ENCODE results near the gene COPB1. TPM values are rescaled to one million over a fixed set of nuclear protein-coding genes. Genes with fewer than 3 reads are reported as not detected.
A peak's percentile ranks its signal among the peaks of the same experiment; 100 is the strongest.

The COPB1 gene
- total and polyA plus RNA-seq, 9 of the 15 experiments (the other 6 are each of a cell fraction or from before 2014, with no cell fraction given), result 64.7 to 188 (median 91.6) TPM

- TF ChIP-seq MGA (IDR thresholded peaks at IDR 0.05) (peak; percentile 94), ZNF830 (CRISPR knock-in tag; IDR thresholded peaks at IDR 0.05) (peak; percentile 40; the same call in 1 of the 2 replicates), THRAP3 (IDR thresholded peaks at IDR 0.05; ENCODE audit: borderline replicate concordance) (no peak), XRCC3 (IDR thresholded peaks at IDR 0.05) (no peak), CCAR2 (IDR thresholded peaks at IDR 0.05; ENCODE audit: low read depth, low read length) (no peak), ZSCAN29 (IDR thresholded peaks at IDR 0.05) (no peak), POLR2B (IDR thresholded peaks at IDR 0.05; ENCODE audit: low read depth, partially characterized antibody) (peak; percentile 74), ATF4 (CRISPR knock-in tag; IDR thresholded peaks at IDR 0.05) (0 out of 2 replicates have a peak, but pooled peaks have one; percentile 5), EP300 (IDR thresholded peaks at IDR 0.05; ENCODE audit: low read length) (peak; percentile 44), MCM3 (IDR thresholded peaks at IDR 0.05) (no peak), ZNF23 (CRISPR knock-in tag; IDR thresholded peaks at IDR 0.05) (no peak), DNMT1 (IDR thresholded peaks at IDR 0.05) (no peak), NR2F6 (CRISPR knock-in tag; IDR thresholded peaks at IDR 0.05) (no peak), ZNF511 (CRISPR knock-in tag; IDR thresholded peaks at IDR 0.05) (peak; percentile 75; the same call in 1 of the 2 replicates), RBM25 (IDR thresholded peaks at IDR 0.05; ENCODE audit: low read depth, low read length, severe bottlenecking) (no peak), ELF4 (CRISPR knock-in tag; IDR thresholded peaks at IDR 0.05) (no peak), HDAC6 (IDR thresholded peaks at IDR 0.05; ENCODE audit: low read depth, low read length) (no peak)
Measured at GRCh38 chr11:14519917-14520746, 20.5 kb upstream of the COPB1 start, which contains the start of gene PSMA1 (continued).

All from K562 (cell line).